GM12891 (cell line): ENCODE results near the gene PRSS8.

Experiments
- DNase-seq: peaks from one replicate; pipeline ENCODE4 v3.0.0; 2011; ENCODE audit warnings: low spot score; ENCODE audit not compliant: insufficient read length
- FAIRE-seq: peaks from 2 replicates; lab custom pipeline; 2011; peaks lifted over from hg19 to GRCh38; lab: Jason Lieb, UNC
- PAX5 ChIP-seq: IDR thresholded peaks from 2 replicates; pipeline ENCODE4 v1.6.1; 2011; ENCODE audit warnings: low read length, moderate library complexity, mild to moderate bottlenecking; ENCODE audit not compliant: insufficient read depth, severe bottlenecking
- POLR2A ChIP-seq: IDR thresholded peaks from 2 replicates; pipeline ENCODE4 v1.6.1; 2011; ENCODE audit warnings: low read depth, low read length, control low read depth
- POLR2AphosphoS5 ChIP-seq: IDR thresholded peaks from 2 replicates; pipeline ENCODE4 v1.6.1; 2011; ENCODE audit warnings: low read depth, low read length, control low read depth
- POU2F2 ChIP-seq: IDR thresholded peaks from 2 replicates; pipeline ENCODE4 v1.6.1; 2011; ENCODE audit warnings: low read depth, mild to moderate bottlenecking, control low read depth, low read length, moderate library complexity
- SPI1 ChIP-seq: IDR thresholded peaks from 2 replicates; pipeline ENCODE4 v1.6.1; 2011; ENCODE audit warnings: low read depth, low read length, control low read depth
- TAF1 ChIP-seq: IDR thresholded peaks from 2 replicates; pipeline ENCODE4 v1.6.1; 2011; ENCODE audit warnings: low read depth, low read length, control low read depth

Gene PRSS8

GRCh38 chr16:31090540-31090939 lies 45.0 kb downstream of the PRSS8 start:
- FAIRE-seq (no peak), DNase-seq (no peak)
- TF ChIP-seq POU2F2 = no peak
- no peak for TF ChIP-seq PAX5
- no peak for TF ChIP-seq POLR2AphosphoS5
- no peak for TF ChIP-seq SPI1
- no peak for TF ChIP-seq POLR2A
- TF ChIP-seq TAF1 = no peak

DNA sequence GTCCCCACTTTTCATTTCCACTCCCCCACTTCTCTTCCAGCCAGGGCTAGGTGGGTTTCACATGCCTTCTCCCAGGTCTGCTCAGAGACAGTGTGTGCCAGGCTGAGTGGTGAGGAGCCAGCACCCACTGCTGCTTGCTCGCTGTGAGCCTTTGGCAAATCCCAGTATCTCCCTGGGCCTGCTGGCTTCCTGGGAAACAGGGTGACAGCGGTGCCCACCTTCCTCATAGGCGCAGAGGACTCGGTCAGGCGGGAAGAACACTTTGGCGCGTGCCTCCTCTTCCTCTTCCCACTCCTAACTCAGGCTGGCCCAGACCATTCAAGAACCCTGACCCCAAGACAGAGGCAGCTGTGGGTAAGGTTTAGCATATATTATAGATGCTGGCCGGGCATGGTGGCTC lies 46.3 kb downstream of the PRSS8 start:
- no peak for DNase-seq
- no peak for FAIRE-seq
- TF ChIP-seq POLR2AphosphoS5 = no peak
- TF ChIP-seq POU2F2 = no peak
- no peak for TF ChIP-seq POLR2A
- TF ChIP-seq PAX5 = no peak
- TF ChIP-seq TAF1 = no peak
- no peak for TF ChIP-seq SPI1

DNA sequence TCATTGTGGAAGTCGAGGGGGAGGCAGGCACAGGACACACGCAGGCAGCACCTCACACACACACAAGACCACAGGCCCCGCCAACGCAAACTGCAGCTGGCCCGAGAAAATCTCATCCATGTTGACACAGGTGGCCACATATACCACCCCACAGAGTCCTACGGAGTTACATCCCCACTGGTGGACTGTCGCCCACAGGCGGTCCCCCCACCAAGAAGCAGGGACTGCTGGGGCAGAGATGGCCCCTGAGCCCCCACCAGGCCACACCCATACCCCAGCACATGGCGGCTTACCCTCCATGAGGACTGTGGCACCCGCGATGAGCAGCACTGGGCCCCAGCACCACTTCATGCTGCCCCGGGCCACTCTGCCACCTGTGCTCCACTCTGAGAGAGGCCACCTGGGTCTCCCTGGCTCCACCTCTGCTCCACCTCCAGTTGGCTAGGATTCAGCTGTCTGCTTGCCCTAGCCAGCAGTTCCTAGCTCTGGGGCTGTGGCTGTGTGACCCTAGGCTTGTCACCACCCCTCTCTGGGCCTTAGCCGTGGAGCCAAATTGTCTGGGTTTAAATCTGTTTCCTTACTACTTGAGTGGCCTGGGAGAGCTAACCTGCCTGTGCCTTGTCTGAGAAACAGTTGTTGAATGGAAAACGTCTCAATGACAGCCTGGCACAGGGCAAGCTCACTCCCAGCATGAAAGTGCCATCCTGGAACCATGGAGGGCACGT lies 46.9 kb downstream of the PRSS8 start, which contains the start of gene PRSS53:
PRSS53 (minus strand) TSS at position 485 of the 725 bp plus-strand sequence; CDS start at position 351, 134 bp downstream.
- FAIRE-seq (no peak), DNase-seq (no peak)
- no peak for TF ChIP-seq PAX5
- no peak for TF ChIP-seq SPI1
- no peak for TF ChIP-seq POLR2AphosphoS5

DNA sequence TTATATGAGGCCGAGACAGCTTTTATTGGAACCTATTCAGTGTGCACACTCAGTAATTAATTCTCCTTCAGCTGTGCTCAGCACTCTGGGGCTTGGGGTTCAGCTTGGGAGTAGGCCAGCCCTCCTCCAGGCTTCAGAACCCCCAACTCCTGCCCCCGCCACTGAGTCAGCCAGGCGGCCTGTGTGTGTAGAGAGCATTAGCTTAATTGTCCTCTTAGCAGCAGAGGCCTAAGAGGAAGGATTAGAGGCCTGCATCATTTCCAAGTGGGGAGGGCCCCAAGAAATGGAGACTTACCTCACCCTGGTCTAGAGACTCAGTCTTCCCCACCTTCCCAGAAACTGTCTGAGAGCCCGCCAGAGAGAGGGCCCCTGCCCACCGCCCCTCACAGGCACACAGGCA lies 47.6 kb downstream of the PRSS8 start:
- no peak for TF ChIP-seq POU2F2
- TF ChIP-seq TAF1 = no peak
- TF ChIP-seq POLR2A = no peak
- TF ChIP-seq POLR2AphosphoS5 = no peak
- no peak for TF ChIP-seq PAX5
- TF ChIP-seq SPI1 = no peak
- DNase-seq = no peak
- no peak for FAIRE-seq

- TF ChIP-seq SPI1 = no peak
- no peak for TF ChIP-seq POLR2A
- TF ChIP-seq TAF1 = no peak
- TF ChIP-seq POLR2AphosphoS5 = no peak
- TF ChIP-seq POU2F2 = no peak
- no peak for TF ChIP-seq PAX5
- no peak for FAIRE-seq
- no peak for DNase-seq
These were observed 48.0 kb downstream of the PRSS8 start for GRCh38 chr16:31087481-31087880.

GRCh38 chr16:31086629-31086906 lies 49.0 kb downstream of the PRSS8 start:
- no peak for TF ChIP-seq TAF1
- no peak for TF ChIP-seq POU2F2
- TF ChIP-seq SPI1 = no peak
- no peak for TF ChIP-seq PAX5
- TF ChIP-seq POLR2A = no peak
- TF ChIP-seq POLR2AphosphoS5 = no peak
- DNase-seq (no peak), FAIRE-seq (no peak)

GRCh38 chr16:31085873-31086628 lies 49.5 kb downstream of the PRSS8 start:
- DNase-seq (no peak), FAIRE-seq (no peak)
- no peak for TF ChIP-seq SPI1
- TF ChIP-seq POU2F2 = no peak
- TF ChIP-seq POLR2AphosphoS5 = no peak
- no peak for TF ChIP-seq PAX5

GRCh38 chr16:31085411-31085810 lies 50.1 kb downstream of the PRSS8 start:
- no peak for DNase-seq
- no peak for TF ChIP-seq SPI1
- no peak for TF ChIP-seq POU2F2
- TF ChIP-seq POLR2A = no peak
- TF ChIP-seq PAX5 = no peak
- TF ChIP-seq TAF1 = no peak
- TF ChIP-seq POLR2AphosphoS5 = no peak
- FAIRE-seq = no peak

DNA sequence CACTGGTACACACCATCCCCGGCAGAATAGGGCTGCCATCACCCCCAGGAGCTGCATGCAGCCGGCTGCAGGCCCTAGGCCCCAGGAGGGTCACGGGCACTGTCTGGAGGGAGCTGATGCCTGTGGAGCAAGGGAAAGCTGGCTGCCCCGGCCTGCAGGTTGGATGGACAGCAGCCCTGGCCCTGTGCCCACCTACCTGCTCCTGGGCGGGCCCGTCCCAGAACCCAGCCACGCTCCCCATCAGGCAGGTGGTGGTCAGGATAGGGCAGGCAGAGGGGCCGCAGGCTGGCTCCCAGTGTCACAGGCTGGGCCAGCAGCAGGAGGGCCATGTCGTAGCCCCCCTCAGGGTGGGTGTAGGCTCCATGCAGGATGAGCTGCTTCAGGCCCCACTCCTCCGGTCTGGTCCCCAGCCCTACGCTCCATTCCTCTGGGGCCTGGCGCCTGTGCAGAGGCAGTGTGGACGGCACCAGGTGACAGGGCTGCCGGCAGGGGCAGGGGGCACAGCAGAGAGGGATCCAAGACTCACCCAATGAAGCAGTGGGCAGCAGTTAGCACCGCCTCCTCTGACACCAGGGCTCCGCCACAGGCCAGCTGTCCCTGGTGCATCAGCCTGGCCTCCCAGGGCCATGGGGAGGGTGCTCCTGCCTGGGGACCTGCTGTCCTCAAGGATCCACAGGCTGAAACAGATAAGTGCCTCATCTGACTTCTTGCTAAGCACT lies 50.8 kb downstream of the PRSS8 start:
- no peak for TF ChIP-seq POLR2A
- no peak for TF ChIP-seq SPI1
- no peak for TF ChIP-seq POLR2AphosphoS5
- TF ChIP-seq TAF1 = no peak
- TF ChIP-seq POU2F2 = no peak
- no peak for TF ChIP-seq PAX5
- DNase-seq = no peak
- no peak for FAIRE-seq

DNA sequence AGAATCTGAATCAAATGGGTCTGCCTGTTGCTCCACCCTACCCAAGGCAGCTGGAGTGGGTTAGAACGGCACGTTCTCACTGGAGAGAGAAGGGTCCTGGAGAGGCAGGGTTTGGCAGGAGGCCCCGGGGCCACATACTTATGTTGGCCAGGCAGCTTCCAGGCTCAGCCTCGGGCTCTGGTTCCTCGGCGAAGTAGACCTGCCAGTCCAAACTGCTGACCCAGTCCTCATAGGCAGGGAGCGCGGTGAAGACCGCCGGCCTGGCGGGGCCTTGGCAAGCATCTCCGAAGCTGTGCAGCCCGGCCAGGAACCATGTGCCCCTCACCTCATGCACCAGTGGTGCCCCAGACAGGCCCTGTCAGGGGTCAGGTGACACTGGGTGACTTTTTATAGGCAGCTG lies 51.5 kb downstream of the PRSS8 start:
- DNase-seq (no peak), FAIRE-seq (no peak)
- no peak for TF ChIP-seq POLR2A
- TF ChIP-seq POLR2AphosphoS5 = no peak
- TF ChIP-seq SPI1 = no peak
- TF ChIP-seq POU2F2 = no peak
- TF ChIP-seq PAX5 = no peak
- TF ChIP-seq TAF1 = no peak
